DLD1 (cell line): ENCODE results near the gene IL1R1.

ENCODE experiments used
- in situ Hi-C: cut with HindIII; loops from 2 replicates; pipeline ENCODE4 v1.10.0; 2017; ENCODE audit warnings: low sequenced_read_pairs

The IL1R1 gene

GRCh38 chr2:102137138-102137537 lies 5.4 kb upstream of the IL1R1 start:
- in situ Hi-C loops: no loop called here

- in situ Hi-C loops: no loop called here
Measured at GRCh38 chr2:102138331-102138730, 4.2 kb upstream of the IL1R1 start.

- in situ Hi-C loops: no loop called here
Measured at GRCh38 chr2:102139851-102140250, 2.7 kb upstream of the IL1R1 start.

- in situ Hi-C loops: no loop called here
Measured at GRCh38 chr2:102140377-102140776, 2.2 kb upstream of the IL1R1 start.

- in situ Hi-C loops: no loop called here
Measured at GRCh38 chr2:102141011-102141943, 1.3 kb upstream of the IL1R1 start.

GRCh38 chr2:102142829-102143449 lies 393 bp downstream of the IL1R1 start:
- in situ Hi-C loops: no loop called here

GRCh38 chr2:102143450-102143985 lies 972 bp downstream of the IL1R1 start:
- in situ Hi-C loops: no loop called here

- in situ Hi-C loops: no loop called here
Measured at GRCh38 chr2:102144128-102144527, 1.6 kb downstream of the IL1R1 start.

- in situ Hi-C loops: no loop called here
Measured at GRCh38 chr2:102145107-102145506, 2.6 kb downstream of the IL1R1 start.

GRCh38 chr2:102145934-102146333 lies 3.4 kb downstream of the IL1R1 start:
- in situ Hi-C loops: no loop called here

GRCh38 chr2:102147935-102148334 lies 5.4 kb downstream of the IL1R1 start:
- in situ Hi-C loops: no loop called here

GRCh38 chr2:102149243-102149642 lies 6.7 kb downstream of the IL1R1 start:
- in situ Hi-C loops: no loop called here

- in situ Hi-C loops: no loop called here
Measured at GRCh38 chr2:102149644-102150455, 7.3 kb downstream of the IL1R1 start.

GRCh38 chr2:102154364-102154763 lies 11.8 kb downstream of the IL1R1 start:
- in situ Hi-C loops: no loop called here

GRCh38 chr2:102154946-102155702 lies 12.6 kb downstream of the IL1R1 start:
- in situ Hi-C loops: no loop called here

GRCh38 chr2:102155703-102156515 lies 13.4 kb downstream of the IL1R1 start:
- in situ Hi-C loops: no loop called here

GRCh38 chr2:102158011-102158755 lies 15.6 kb downstream of the IL1R1 start:
- in situ Hi-C loops: no loop called here

- in situ Hi-C loops: no loop called here
Measured at GRCh38 chr2:102159295-102159694, 16.7 kb downstream of the IL1R1 start.
